Measurements from ENCODE around the gene WAC.
"Not testable (repeated sequence)": the region's sequence is repeated elsewhere in the genome, so short reads cannot be mapped to it uniquely, and the experiment has no call there.

The WAC gene

GRCh38 chr10:28619455-28619854, 86.5 kb downstream of the WAC start:
- DNase-seq = no peak

GRCh38 chr10:28620251-28620650, 87.3 kb downstream of the WAC start:
- no peak for DNase-seq

DNA sequence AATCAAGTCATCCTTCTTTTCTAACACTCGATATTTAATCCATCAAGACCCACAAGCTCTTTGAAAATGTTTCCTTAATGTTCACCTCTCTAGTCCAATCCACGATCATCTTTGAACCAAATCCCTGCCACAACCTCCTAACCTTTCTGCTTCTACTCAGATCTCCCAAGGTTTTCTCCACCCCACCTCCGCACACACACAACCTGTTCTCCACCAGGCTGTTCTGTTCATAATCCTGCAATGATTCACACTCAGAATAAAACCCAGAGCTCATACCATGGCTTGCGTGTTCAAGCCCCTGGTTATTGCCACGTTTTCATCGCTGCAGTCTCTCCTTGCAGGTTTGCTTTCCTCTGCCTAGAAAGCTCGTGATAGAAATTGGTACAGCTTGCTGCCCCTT, 90.6 kb downstream of the WAC start:
- DNase-seq = no peak

- DNase-seq = no peak
Observed at GRCh38 chr10:28624351-28624750, 91.4 kb downstream of the WAC start.

DNA sequence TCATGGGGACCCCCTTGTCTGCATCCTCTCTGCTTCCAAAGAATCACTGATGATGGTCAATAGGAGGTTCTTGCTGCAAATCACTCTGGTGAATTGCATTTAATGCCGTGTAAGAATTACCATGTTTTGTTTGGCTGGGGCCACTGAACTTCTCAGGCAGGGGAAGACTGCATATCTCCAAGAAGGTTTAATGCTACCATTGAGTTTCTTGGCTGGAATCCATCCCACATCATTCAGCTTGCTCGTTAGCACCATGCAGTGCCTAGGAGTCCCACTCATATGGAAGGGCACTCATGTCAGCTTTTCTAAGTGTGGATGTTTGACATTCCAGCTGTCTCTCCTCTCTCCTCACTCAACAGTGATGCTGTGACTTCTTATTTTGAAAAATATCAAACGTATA, 94.2 kb downstream of the WAC start:
- no peak for DNase-seq

DNA sequence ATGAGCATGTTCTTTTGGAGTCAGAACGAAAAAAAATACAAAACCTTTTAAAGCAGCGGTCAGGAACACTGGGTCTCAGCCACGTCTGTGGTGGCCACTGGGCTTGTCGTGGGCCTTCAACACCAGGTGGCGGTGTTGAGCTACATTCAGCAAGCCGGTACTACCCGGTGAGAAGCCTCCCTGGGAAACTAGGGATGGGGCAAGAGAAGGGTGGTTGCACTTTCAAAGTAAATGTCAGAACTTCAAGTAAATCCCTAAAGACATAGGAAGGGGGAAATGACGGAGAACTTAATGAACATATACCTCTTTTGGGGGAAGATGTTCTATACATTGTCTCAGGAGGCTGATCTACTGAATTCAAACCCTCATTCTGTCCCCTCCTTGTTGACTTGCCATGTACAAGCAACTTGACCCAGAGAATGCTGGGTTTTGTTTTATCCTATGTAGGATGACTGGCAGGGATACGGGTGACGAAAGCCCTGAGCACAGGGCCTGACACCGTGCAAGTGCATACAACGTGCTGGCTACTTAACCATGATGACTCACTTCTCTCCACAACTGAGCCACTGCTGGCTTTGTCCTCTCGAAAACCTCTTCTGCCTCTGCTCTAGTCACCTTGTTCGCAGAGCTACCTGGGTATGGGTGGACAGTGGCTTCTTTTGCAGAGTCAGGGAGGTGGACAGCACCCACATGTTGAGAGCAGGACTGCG, 95.4 kb downstream of the WAC start:
- DNase-seq = peak; percentile 61

DNA sequence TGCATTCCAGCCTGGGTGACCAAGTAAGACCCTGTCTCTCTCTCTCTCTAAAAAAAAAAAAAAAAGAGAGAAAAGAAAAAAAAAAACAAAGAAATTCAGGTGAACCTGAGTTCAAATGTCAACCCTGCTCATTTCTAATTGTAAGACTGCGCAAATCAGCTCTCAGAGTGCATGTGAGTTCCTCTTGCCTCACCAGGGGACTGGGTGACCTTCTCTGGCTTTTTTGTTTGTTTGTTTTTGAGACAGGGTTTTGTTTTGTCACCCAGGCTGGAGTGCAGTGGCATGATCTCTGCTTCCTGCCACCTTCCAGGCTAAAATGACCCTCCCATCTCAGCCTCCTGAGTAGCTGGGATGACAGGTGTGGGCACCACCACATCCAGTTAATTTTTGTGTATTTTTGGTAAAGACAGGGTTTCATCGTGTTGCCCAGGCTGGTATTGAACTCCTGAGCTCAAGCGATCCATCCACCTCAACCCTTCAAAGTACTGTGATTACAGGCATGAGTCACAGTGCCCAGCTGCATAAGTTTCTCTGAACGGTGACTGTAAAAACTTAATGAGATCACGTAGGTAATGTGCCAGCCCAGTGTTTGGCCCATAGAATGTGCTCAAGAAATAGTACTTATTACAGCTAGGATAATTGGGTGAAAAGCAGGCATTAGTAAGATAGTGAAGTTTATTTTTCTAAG, 99.1 kb downstream of the WAC start:
- DNase-seq = no peak

DNA sequence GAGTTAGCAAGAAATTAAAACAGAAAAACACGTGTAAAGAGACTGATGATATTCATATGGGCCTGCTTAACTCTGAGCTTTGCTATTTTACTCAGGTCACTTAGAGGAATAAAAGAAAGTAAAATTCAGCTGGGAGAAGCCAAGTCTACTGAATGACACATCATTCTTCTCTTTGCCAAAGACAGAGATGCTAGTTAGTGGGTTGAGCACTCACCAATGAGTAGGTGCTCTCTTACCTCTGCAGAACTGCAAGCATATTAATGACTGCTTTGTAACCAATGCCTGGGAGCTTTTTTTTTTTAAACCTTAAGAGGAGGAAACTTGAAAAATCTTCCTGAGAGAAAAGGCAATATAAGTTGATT, 99.6 kb downstream of the WAC start:
- no peak for DNase-seq

DNA sequence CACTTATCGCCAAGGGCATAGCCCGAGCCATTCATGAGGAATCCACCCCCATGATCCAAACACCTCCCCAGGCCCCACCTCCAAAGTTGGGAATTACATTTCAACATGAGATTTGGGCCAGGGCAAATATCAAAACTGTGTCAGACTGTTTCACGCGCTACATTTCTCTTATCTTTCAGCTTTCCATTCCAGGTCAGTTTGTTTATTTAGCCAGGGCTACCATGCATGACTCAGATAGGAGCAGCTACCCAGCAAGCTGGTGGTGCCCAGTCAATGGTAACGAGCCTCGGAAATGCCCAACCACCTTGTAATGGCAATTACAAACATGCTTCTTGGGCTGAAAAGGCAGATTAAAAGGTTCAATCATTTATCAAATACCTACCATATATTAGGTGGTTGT, 100.8 kb downstream of the WAC start:
- DNase-seq = no peak

GRCh38 chr10:28637346-28637745, 104.4 kb downstream of the WAC start:
- DNase-seq = no peak

DNA sequence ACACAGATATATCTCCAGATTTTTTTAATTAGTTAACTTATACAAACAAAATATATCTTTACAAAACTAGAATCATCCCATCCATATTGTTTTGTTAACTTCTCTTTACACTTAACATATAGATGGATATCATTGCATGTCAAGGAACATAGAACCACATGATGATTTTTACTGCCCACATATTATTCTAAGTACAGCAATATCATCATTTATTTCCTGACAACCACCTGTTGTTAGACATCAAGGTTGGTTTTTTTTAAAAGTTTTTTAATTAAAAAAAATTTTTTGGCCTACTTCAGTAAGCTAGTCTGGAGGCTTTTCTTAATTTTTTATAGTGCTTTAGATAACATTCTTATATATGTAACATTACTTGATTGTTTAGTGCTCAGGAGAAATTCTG, 105.5 kb downstream of the WAC start:
- no peak for DNase-seq

DNA sequence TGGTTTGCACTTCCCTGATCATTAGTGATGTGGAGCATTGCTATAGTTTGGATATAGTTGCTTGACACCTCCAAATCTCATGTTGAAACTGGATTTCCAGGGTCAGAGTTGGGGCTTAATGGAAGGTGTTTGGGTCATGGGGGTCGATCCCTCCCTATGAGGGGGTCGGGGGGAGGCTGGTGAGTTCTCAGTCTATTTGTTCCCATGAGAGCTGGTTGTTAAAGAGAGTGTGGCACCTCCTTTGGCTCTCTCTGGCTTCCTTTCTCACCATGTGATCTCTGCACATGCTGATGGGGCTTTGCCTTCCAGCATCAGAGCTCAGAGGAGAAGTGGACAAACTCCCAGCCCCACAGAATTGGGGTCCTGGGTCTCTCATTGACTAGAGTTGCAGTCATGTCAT, 107.6 kb downstream of the WAC start:
- no peak for DNase-seq

GRCh38 chr10:28644647-28645046, 111.7 kb downstream of the WAC start:
- no peak for DNase-seq

GRCh38 chr10:28652106-28652505, 119.2 kb downstream of the WAC start:
- no peak for DNase-seq

DNA sequence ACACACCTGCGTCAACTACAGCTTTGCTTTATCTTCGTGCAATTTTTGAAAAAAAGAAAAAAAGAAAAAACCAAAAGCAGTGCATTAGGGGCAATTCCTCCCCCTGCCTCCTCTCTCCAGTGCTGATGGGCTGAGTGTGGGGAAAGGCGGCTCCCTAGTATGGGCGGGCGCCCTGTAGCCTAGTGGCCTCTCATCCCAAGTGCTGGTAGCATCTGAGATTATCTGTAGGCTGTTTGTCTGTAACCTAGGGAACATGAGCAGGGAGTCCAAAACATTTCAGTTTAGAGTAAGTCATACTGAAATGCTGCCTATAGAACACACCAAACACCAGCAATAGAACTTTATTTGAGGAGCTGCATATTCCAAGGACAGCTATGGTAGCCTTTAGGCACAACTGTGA, 119.8 kb downstream of the WAC start:
- DNase-seq = no peak

DNA sequence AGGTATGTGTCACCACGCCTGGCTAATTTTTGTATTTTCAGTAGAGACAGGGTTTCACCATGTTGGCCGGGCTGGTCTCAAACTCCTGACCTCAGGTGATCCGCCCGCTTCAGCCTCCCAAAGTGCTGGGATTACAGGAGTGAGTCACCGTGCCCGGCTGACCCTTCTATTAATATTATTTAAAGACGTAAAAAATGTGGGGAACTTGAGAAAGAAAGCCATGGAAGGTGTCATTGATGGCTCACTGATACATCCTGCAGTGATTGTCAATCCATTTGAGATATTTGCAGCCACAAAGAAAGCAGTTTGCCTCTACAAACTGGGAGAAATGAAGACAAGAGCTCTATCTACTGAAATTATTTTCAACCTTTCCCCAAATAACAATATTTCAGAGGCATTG, 125.9 kb downstream of the WAC start:
- DNase-seq = not testable (repeated sequence)

DNA sequence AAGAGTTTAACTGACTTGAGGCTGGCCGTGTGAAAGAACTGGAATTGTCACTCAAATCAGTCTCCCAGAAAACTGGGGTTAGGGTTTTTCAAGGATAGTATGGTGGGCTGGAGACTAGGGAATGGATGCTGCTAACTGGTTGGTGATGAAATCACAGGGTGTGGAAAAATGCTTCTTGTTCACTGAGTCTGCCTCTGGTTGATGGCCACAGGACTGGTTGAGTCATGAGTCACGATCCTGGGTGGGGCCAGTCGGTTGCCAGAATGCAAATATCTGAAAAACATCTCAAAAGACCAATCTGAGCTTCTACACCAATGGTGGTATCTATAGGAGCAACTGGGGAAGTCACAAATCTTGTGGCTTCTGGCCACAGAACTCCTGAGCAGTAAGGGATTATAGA, 128.1 kb downstream of the WAC start:
- DNase-seq = no peak

GRCh38 chr10:28663576-28664368, 130.9 kb downstream of the WAC start:
- DNase-seq = peak; percentile 56

DNA sequence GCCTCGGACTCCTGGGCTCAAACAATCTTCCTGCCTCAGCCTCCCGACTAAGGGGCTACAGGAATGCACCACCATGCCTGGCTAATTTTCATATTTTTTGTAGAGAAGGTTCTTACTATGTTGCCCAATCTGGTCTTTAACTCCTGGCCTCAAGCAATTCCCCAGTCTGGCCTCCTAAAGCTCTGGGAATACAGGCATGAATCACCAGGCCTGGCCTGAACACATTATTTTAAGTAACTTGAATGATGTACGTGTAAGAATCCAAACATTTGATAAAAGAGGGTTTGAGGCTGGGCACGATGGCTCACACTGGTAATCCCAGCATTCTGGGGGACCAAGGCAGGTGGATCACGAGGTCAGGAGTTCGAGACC, 131.4 kb downstream of the WAC start:
- no peak for DNase-seq

DNA sequence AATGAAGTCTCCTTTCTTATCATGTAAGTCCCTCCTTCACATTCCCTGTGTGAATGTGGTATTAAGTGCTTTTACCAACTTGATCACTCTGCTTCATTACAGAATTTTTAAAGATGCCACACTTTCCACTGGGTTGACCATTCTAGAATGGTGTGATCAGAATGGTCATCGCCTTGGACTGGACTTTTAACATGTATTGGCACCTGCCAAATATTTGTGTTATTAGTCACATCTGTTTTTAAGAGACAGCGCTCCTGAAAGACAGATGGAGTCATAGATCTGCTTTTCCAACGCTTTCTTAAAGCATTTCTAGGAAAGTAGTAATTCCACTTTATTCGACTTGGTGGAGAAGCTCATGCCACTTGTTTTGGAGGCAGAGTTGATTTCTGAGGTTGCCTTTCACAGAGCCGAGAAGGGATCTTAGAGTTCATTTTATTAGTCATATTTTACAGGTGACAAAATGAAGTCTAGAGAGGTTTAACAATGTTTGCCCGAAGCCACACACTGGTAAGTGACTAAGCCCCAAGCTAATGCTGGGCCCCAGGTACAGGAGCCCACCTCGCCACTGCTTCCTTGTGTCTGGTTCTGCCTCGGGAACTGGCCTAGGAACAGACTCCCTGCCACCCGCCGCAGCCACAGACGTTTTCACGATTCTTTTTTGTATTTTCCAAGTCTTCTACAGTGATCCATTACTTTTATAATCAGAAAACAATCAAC, 134.0 kb downstream of the WAC start:
- DNase-seq = no peak

GRCh38 chr10:28668363-28669226, 135.7 kb downstream of the WAC start:
- no peak for DNase-seq
